22Rv1 (cell line): ENCODE measurements around the gene UPF1.

Source experiments
- ZFX ChIP-seq: fragments of 450-650 bp; IDR thresholded peaks from 2 replicates; pipeline ENCODE4 v1.6.1; 2017; ENCODE audit warnings: antibody characterized with exemption, borderline replicate concordance
- TF ChIP-seq, protein P1 (sequence below): fragments of 450-650 bp; IDR thresholded peaks from 2 replicates; pipeline ENCODE4 v1.5.1; 2017; ENCODE audit warnings: mild to moderate bottlenecking

GRCh38 chr19:18800636-18801035 is 31.1 kb upstream of the UPF1 start:
- TF ChIP-seq, protein P1, sequence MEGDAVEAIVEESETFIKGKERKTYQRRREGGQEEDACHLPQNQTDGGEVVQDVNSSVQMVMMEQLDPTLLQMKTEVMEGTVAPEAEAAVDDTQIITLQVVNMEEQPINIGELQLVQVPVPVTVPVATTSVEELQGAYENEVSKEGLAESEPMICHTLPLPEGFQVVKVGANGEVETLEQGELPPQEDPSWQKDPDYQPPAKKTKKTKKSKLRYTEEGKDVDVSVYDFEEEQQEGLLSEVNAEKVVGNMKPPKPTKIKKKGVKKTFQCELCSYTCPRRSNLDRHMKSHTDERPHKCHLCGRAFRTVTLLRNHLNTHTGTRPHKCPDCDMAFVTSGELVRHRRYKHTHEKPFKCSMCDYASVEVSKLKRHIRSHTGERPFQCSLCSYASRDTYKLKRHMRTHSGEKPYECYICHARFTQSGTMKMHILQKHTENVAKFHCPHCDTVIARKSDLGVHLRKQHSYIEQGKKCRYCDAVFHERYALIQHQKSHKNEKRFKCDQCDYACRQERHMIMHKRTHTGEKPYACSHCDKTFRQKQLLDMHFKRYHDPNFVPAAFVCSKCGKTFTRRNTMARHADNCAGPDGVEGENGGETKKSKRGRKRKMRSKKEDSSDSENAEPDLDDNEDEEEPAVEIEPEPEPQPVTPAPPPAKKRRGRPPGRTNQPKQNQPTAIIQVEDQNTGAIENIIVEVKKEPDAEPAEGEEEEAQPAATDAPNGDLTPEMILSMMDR = no peak
- no peak for TF ChIP-seq ZFX
